Hematopoietic multipotent progenitor cell (in vitro differentiated cells): ENCODE measurements around the gene ZC3H10. TPM values are rescaled to one million over a fixed set of nuclear protein-coding genes. Genes with fewer than 3 reads are reported as not detected.

ENCODE experiments used
- DNase-seq, 3 donors: peaks; one replicate each; pipeline ENCODE4 v3.0.0-alpha.2; 2011 to 2015; ENCODE audit warnings: low read depth in 2 of 3, low spot score in 2 of 3
- total RNA-seq: library from RNA; depleted of rRNA; stranded (reverse); fragments of >200 nt; gene quantifications from one replicate; pipeline ENCODE4 v1.2.3, GENCODE V29; 2012

ZC3H10 gene
- total RNA-seq, 1 donor = 10.2 TPM

DNA sequence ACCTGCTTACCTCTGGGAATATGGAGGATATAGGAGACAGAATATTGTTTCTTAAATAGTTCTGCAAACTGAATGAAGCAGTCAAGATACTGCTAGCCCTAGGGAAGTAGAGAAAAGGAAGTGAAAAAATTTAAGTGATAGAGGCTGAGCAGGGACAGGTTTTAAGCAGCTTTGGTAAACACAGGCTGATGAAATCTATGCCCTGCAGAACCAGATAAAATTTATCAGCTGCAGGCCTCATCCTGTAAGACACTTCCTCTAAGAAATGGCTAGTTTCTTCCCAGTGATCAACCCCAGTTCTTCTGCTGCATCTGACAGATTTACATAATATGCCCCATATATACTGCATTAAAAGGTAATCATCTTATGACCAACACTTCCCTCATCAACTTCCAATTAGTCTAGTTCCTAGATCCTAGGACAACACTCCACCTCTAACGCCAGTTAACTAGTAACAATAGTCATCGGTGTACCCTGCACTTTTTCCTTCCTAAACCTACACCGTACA is 8.7 kb downstream of the ZC3H10 start:
- peak in 2 of 3 donors; percentile 66 to 78 for DNase-seq

GRCh38 chr12:56127485-56127887 is 9.4 kb downstream of the ZC3H10 start:
- no peak for DNase-seq

DNA sequence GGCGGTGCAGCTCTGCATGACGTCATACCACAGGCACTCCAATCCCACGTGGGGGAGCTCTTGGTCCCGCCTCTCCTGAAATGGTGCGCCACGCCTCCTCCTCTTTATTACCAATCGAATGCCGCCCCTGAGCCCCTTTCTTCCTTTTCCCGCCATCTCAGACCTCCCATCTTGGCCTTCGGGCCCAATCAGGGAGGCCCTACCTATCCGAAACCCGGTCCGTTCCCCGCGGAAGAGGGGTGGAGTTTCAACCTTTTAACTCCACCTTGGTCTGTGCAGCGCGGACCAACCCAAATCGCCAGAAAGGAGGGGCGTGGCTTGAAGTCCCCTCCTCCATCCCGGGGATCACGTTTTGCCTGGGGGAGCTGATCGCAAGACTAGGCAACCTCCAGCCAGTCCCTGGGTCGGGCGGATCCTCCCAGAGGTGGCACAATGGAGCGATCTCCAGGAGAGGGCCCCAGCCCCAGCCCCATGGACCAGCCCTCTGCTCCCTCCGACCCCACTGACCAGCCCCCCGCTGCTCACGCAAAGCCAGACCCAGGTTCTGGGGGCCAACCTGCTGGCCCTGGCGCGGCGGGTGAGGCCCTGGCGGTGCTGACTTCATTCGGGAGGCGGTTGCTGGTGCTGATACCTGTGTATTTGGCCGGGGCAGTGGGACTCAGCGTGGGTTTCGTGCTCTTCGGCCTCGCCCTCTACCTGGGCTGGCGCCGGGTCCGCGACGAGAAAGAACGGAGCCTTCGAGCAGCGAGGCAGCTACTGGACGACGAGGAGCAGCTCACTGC is 10.0 kb downstream of the ZC3H10 start, which contains the start of gene ESYT1:
ESYT1 (plus strand) TSS at position 380 of the 782 bp plus-strand sequence; CDS start at position 433, 53 bp downstream.
- DNase-seq = peak; percentile 92 to 100 (median 100)

DNA sequence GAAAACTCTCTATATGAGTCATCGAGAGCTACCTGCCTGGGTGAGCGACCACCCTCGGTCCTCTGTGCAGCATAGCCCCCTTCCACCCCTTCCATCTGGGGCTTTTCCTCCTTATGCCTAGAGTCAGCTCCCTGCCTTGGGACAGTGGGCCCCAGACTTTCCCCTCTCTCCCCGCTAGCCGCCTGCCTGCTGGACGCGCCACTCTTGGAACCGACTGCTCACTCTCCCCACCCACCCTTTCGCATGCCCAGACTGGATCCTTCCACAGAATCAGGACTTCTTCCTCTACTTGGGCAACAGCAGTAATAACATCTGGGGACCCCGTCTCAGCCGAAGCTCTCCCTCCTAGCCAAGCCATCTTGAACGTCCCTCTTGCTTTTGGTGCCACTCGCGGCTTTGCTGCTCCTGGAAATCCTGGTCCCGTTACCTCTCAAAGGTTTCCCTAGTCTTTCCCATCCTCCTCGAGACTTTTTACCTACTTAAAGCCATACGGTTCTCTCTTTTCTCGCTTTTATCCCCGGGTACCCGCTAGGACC is 10.7 kb downstream of the ZC3H10 start:
- DNase-seq = no peak

DNA sequence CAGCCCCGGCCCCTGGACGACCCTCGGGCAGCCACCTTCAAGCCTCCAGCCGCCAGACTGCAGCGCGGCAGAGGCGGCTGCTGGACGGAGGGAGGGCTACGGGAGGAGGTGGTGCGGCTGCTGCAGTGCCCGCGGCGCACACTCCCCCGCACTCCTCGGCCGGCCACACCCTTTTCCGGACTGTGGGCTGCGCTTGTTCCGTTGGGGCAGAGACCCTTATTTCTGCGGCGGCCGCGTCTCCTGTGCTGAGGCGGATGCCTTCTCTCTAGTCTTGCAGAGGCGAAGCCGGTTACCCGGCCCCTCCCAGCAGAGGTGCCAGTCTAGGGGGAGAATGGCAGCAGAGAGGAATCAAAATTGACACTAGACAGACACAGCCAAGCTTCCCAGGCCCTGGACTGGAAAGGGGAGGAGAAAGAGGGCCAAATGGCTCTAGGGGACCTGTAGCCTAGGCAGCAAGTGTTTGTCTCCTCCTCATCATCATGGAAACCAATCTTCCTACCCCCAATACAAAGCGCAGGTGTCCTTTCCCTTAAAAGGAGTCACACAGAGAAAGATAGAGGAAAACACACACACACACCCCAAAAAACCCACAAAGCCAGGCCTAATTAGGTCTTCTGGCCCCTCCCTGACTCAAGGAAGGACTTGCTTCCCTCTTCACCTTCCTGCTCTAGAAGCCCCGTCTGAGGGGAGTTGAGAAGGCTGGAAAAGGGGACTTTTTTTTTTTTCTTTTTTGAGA is 11.3 kb downstream of the ZC3H10 start:
- DNase-seq = peak in 2 of 3 donors; percentile 81 to 85

GRCh38 chr12:56129942-56130495 is 12.0 kb downstream of the ZC3H10 start:
- no peak for DNase-seq

GRCh38 chr12:56130876-56131275 is 12.8 kb downstream of the ZC3H10 start:
- DNase-seq = no peak

GRCh38 chr12:56134897-56135296 is 16.8 kb downstream of the ZC3H10 start:
- DNase-seq = no peak

GRCh38 chr12:56137853-56138571 is 19.9 kb downstream of the ZC3H10 start:
- DNase-seq = no peak

GRCh38 chr12:56141946-56142784 is 24.1 kb downstream of the ZC3H10 start:
- DNase-seq = peak in 1 of 3 donors; percentile 45

GRCh38 chr12:56143217-56143616 is 25.2 kb downstream of the ZC3H10 start:
- no peak for DNase-seq

- DNase-seq = no peak
These were observed 25.8 kb downstream of the ZC3H10 start for GRCh38 chr12:56143870-56144269.

GRCh38 chr12:56145217-56145616 is 27.2 kb downstream of the ZC3H10 start:
- no peak for DNase-seq

- no peak for DNase-seq
These were observed 28.7 kb downstream of the ZC3H10 start for GRCh38 chr12:56146492-56147460.

GRCh38 chr12:56150563-56150962 is 32.5 kb downstream of the ZC3H10 start:
- DNase-seq = peak in 2 of 3 donors; percentile 43 to 66

- peak in 2 of 3 donors; percentile 51 to 60 for DNase-seq
These were observed 33.6 kb downstream of the ZC3H10 start for GRCh38 chr12:56151672-56152131.

DNA sequence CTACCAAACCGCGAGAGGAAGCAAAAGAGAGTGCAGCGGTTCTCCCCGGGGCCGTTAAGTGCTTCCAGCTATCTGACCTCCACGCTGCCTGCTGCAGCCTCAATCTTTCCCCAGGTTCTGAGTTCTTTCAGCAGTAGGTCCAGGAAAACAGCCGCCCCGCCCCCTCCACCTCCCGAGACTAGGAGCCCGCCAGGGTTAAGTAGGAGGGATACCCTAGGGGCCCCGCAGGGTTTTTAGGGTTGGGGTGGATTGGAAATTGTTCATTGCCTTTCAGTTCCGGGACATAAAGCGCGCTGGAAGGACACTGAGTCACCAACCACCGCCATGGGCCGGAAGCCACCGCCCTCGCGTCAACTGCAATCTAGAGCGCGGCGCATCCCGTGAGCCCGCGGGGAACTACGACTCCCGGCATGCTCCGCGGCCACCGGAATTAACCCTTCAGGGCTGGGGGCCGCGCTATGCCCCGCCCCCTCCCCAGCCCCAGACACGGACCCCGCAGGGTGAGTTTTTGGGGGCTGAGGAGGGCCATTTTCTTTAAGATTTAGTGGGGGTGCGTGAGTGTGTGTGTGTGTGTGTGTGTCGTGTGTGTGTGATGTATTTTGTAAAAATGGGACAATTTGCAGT is 34.2 kb downstream of the ZC3H10 start, which contains the start of gene MYL6B:
MYL6B (plus strand) TSS at position 456 of the 624 bp plus-strand sequence. CDS start 1,332 bp downstream, outside the sequence.
- peak in 2 of 3 donors; percentile 93 for DNase-seq
